Measurements from ENCODE around the gene SORCS2.

The SORCS2 gene

GRCh38 chr4:7660176-7661039, 468.1 kb downstream of the SORCS2 start:
- no peak for TF ChIP-seq CTCF (IDR thresholded peaks at IDR 0.05; ENCODE audit: borderline replicate concordance, extremely low read depth, low read length, poor library complexity, severe bottlenecking)
- no peak for TF ChIP-seq EZH2 (IDR thresholded peaks at IDR 0.05; ENCODE audit: borderline replicate concordance, low read depth, low read length, severe bottlenecking)
- H3K4me3 ChIP-seq (ENCODE audit: low read depth in 1 of 2, low read length in 2 of 2), result no peak overlapping the region
- DNase-seq (no peak), ATAC-seq (ENCODE audit: insufficient read depth, low read depth) (no peak)
- no peak overlapping the region for H2AFZ ChIP-seq (ENCODE audit: low read depth, low read length)
- no peaks in the 10 kb centered on the region for H3K4me1 ChIP-seq (ENCODE audit: insufficient read depth, low read length)
- no peaks in the 10 kb centered on the region for H3K36me3 ChIP-seq (ENCODE audit: insufficient read depth, low read length)
- no peaks in the 10 kb centered on the region for H3K9me3 ChIP-seq (ENCODE audit: insufficient read depth, low read length, severe bottlenecking)
- no peak overlapping the region for H3K9ac ChIP-seq (ENCODE audit: low read depth, low read length)
- no peaks in the 10 kb centered on the region for H3K79me2 ChIP-seq (ENCODE audit: insufficient read depth, low read length)
- H3K27ac ChIP-seq (ENCODE audit: low read length), result no peak overlapping the region
- H3K4me2 ChIP-seq (ENCODE audit: insufficient read depth, low read length), result no peak overlapping the region
- H4K20me1 ChIP-seq (ENCODE audit: insufficient read depth, low read length), result peaks cover 3% of the 10 kb centered on the region; the same call in 1 of the 2 replicates
- H3K27me3 ChIP-seq (ENCODE audit: insufficient read depth, low read length, poor library complexity), result no peaks in the 10 kb centered on the region

DNA sequence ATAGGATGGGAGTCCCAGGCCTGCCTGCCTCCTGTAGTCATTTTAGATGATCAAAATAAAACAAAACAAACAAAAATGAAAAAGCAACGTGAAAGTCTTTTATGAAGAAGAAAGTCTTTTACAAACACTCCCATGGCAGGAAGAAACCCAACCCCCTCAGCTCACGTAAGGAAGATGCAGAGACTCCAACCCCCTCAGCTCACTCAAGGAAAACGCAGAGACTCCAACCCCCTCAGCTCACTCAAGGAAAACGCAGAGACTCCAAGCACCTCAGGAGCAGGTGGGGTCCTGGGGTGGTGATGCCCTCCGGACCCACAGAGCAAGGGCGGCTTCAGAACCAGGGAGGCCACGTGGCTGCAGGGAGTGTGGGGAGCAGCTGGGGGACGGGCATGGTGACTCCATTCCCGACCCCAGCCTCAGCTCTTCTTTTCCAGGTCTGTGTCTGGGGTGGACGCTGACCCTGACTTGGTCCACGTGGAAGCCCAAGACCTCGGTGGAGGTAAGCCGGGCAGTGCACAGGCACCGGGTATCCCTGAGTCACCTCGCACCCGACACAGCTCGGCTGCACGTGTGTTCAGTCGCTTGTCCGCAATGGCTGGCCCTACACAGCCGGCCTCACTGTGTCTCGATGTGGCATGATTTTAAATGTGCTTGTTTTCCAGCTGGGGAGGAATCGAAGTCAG, 468.9 kb downstream of the SORCS2 start:
- H3K27ac ChIP-seq (ENCODE audit: low read length), result no peak overlapping the region
- no peaks in the 10 kb centered on the region for H3K4me1 ChIP-seq (ENCODE audit: insufficient read depth, low read length)
- H3K27me3 ChIP-seq (ENCODE audit: insufficient read depth, low read length, poor library complexity), result no peaks in the 10 kb centered on the region
- no peaks in the 10 kb centered on the region for H3K9me3 ChIP-seq (ENCODE audit: insufficient read depth, low read length, severe bottlenecking)
- H3K9ac ChIP-seq (ENCODE audit: low read depth, low read length), result no peak overlapping the region
- H3K36me3 ChIP-seq (ENCODE audit: insufficient read depth, low read length), result no peaks in the 10 kb centered on the region
- H4K20me1 ChIP-seq (ENCODE audit: insufficient read depth, low read length), result peaks cover 3% of the 10 kb centered on the region; the same call in 1 of the 2 replicates
- ATAC-seq (ENCODE audit: insufficient read depth, low read depth), result no peak
- TF ChIP-seq EZH2 (IDR thresholded peaks at IDR 0.05; ENCODE audit: borderline replicate concordance, low read depth, low read length, severe bottlenecking), result no peak
- TF ChIP-seq CTCF (IDR thresholded peaks at IDR 0.05; ENCODE audit: borderline replicate concordance, extremely low read depth, low read length, poor library complexity, severe bottlenecking), result no peak
- H3K79me2 ChIP-seq (ENCODE audit: insufficient read depth, low read length), result no peaks in the 10 kb centered on the region
- H2AFZ ChIP-seq (ENCODE audit: low read depth, low read length), result no peak overlapping the region
- no peak for DNase-seq
- H3K4me2 ChIP-seq (ENCODE audit: insufficient read depth, low read length), result no peak overlapping the region
- no peak overlapping the region for H3K4me3 ChIP-seq (ENCODE audit: low read depth in 1 of 2, low read length in 2 of 2)

- peaks cover 3% of the 10 kb centered on the region; the same call in 1 of the 2 replicates for H4K20me1 ChIP-seq (ENCODE audit: insufficient read depth, low read length)
- TF ChIP-seq EZH2 (IDR thresholded peaks at IDR 0.05; ENCODE audit: borderline replicate concordance, low read depth, low read length, severe bottlenecking), result no peak
- TF ChIP-seq CTCF (IDR thresholded peaks at IDR 0.05; ENCODE audit: borderline replicate concordance, extremely low read depth, low read length, poor library complexity, severe bottlenecking), result no peak
- H2AFZ ChIP-seq (ENCODE audit: low read depth, low read length), result no peak overlapping the region
- H3K9me3 ChIP-seq (ENCODE audit: insufficient read depth, low read length, severe bottlenecking), result no peaks in the 10 kb centered on the region
- no peak for ATAC-seq (ENCODE audit: insufficient read depth, low read depth)
- no peak for DNase-seq
- no peaks in the 10 kb centered on the region for H3K27me3 ChIP-seq (ENCODE audit: insufficient read depth, low read length, poor library complexity)
- no peak overlapping the region for H3K9ac ChIP-seq (ENCODE audit: low read depth, low read length)
- no peak overlapping the region for H3K4me3 ChIP-seq (ENCODE audit: low read depth in 1 of 2, low read length in 2 of 2)
- H3K4me2 ChIP-seq (ENCODE audit: insufficient read depth, low read length), result no peak overlapping the region
- no peaks in the 10 kb centered on the region for H3K79me2 ChIP-seq (ENCODE audit: insufficient read depth, low read length)
- no peak overlapping the region for H3K27ac ChIP-seq (ENCODE audit: low read length)
- no peaks in the 10 kb centered on the region for H3K4me1 ChIP-seq (ENCODE audit: insufficient read depth, low read length)
- no peaks in the 10 kb centered on the region for H3K36me3 ChIP-seq (ENCODE audit: insufficient read depth, low read length)
These were observed 469.6 kb downstream of the SORCS2 start for GRCh38 chr4:7661846-7662506.
